HG02759 (cell line): Measurements from ENCODE around the gene ATP5F1A.
"Not testable (repeated sequence)": the region's sequence is repeated elsewhere in the genome, so short reads cannot be mapped to it uniquely, and the experiment has no call there.

Experiments
- ATAC-seq: cut with Tn5 transposase; IDR thresholded peaks from one replicate; pipeline ENCODE4 v1.9.1; 2021; ENCODE audit warnings: mild to moderate bottlenecking, moderate library complexity; ENCODE audit not compliant: unreplicated experiment

The ATP5F1A gene

DNA sequence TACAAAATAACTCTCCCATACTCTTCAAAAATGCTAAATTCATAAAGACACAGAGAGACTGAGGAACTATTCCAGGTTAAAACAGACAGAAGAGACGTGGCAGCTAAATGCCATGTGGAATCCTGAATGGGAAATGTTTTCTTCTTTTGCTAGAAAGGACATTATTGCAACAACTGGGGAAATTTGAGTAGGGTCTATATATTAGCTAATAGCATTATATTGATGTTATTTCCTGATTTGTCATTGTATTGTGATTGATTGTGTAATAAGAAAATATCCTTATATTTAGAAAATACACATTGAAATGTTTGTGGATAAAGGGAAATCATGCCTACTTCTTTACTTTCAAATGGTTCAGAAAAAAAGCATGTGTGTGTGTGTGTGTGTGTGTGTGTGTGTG, 49.5 kb downstream of the ATP5F1A start:
- no peak for ATAC-seq

- ATAC-seq: not testable (repeated sequence)
Observed at GRCh38 chr18:46047369-46047768, 50.7 kb downstream of the ATP5F1A start.

GRCh38 chr18:46046688-46047087, 51.4 kb downstream of the ATP5F1A start:
- ATAC-seq: no peak

- ATAC-seq: no peak
Observed at GRCh38 chr18:46046126-46046525, 52.0 kb downstream of the ATP5F1A start.

DNA sequence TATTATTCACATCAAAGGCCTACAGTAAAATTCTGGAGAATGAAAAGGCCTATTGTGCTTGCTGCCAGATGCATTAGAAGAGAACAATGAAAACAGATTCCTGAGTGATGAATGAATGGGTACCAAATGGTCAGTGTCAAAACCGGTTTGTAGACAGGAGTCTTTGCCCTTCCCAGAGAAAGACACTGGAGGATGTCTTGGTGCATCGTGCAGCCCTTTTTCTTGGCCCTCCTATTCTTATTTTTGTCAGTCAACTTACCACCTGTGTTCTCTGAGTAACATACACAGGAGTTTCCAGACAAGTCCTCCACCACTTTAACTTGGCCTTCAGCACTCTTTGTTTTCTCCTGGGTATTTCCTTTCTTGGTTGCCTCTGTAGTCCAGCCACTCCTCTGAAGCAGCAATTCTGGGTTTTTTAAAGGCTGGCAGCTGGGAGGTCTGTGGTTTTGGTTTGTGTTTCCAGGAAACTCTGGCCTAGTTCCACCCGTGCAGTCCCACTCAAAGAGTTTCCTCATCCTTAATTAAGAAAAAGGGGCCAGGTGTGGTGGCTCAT, 55.4 kb downstream of the ATP5F1A start:
- ATAC-seq: no peak

- ATAC-seq: no peak
Observed at GRCh38 chr18:46040747-46041104, 57.4 kb downstream of the ATP5F1A start.

DNA sequence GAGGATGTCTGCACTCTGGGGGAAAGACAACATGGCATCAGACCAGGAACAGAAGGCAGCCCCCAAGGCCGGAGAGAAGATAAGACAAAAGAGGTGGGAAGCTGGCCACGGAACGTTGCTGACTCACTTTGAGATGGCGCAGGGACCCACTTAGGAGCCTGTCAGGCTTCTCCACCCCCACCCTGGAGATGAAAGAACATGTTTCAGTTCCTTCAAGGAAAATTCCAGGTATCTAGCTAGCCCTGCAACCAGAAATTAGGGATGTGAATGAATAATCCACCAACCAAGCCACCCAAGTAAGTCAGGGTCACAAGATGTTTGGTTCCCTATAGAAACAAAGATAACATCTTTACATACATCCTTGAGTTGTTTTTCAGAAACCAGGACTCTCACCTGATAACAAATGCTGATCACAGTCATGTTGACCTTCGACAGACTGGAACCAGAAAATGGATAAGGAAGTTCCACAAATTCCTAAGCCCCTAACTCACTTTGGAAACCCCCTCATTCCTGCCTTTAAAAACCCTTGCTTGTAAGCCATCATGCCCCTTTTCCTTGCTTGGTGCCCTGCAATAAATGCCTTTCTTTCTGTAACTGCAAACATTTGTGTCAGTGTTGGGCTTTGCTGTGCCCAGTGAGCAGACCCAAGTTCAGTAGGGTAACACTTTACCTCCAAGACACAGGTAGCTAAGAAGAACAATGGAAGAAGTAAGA, 57.9 kb downstream of the ATP5F1A start:
- ATAC-seq: no peak

DNA sequence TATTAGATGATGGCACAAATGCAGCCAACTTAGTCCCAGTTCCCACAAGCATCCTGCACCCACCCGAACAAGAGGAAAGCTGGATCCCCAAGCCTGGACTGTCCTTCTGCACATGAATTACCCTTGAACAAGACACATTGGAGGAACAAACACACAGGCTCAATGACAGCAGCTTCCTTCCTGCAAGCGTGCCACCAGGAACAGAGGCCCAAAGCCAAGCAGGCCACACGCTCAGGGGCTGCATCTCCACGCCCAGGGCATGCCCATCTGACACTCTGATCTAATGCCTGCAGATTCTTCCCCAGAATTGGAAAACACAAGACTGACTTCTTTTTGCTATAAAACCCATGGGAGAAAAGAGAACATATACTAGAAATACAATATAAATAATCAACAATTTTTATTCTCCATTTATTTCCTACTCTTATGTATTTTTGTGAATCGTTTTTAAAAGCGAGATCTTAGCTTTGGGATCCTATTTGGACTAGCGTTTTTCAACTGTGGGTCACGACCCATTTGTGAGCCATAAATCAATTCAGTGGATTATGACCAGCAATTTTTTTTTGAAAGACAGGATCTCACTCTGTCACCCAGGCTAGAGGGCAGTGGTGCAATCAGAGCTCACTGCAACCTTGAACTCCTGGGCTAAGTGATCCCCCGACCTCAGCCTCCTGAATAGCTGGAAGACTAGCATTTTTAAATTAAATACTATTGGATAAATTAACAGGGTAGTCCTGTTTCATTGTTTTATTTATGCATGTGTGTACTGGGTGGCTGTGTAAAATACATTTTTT, 60.4 kb downstream of the ATP5F1A start:
- no peak for ATAC-seq

GRCh38 chr18:46035696-46036680, 62.1 kb downstream of the ATP5F1A start:
- no peak for ATAC-seq

DNA sequence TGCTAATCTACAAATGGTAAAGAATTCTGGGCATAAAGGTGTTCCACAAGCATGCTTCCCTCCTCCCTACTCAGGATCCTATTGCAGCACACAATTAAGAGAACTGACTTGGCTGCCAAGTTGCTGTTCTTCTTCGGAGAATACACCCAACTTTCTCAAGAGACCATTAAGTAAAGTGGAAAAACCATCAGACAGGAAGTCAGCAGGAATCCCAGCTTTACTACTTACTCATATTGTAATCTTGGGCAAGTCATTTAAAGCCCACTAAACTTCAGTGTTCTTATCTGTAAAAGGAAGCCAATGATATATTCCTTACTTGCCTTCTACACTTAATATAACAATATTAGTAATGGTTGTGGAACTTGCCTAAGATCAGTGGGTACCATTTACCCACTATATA, 63.9 kb downstream of the ATP5F1A start:
- ATAC-seq: no peak

GRCh38 chr18:46031741-46032140, 66.4 kb downstream of the ATP5F1A start:
- ATAC-seq: no peak
